ENCODE results near the gene SHE.

SHE gene

GRCh38 chr1:154429841-154430611 lies 72.2 kb downstream of the SHE start:
- intact Hi-C loops (cut with DNase I), result no loop called here
- DNase-seq, result peak in 1 of 10 donors; percentile 46
